Central memory CD4-positive, alpha-beta T cell (primary cell): ENCODE data around the gene ABCC1.

Experiments
- DNase-seq: peaks from one replicate; pipeline ENCODE4 v3.0.0; 2022

ABCC1 gene

DNA sequence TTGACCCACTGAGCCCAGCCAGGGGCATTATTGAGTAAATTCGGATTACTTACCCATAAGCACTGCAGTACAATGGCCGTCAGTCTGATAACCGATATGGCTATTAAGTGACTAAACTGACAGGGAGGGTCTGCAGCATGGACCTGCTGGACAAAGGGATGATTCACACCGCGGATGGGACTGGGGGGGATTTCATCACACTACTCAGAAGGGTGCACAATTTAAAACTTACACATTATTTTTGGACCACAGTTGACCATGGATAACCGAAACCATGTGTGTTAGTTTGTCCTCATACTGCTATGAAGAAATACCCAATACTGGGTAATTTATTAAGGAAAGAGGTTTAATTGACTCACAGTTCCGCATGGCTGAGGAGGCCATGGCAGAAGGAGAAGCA lies 167.4 kb downstream of the ABCC1 start:
- DNase-seq, result no peak

DNA sequence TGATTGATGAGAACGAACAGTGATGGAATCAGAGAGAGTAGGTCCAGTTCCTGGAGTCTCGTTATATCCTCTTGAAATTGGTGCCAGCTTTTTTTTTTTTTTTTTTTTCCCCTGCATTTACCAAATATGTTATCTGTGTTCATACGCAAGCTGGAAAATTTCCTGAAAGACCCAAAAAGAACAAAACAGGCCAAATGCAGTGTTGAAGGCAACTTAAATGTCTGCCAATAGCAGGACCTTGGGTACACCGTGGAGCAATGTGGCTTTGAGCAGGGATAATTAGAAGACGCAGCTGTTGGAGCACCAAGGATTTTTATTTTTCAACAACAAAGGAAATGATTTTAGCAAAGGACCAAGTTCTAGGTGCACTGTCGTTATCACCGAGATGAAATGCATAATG lies 168.9 kb downstream of the ABCC1 start:
- no peak for DNase-seq

DNA sequence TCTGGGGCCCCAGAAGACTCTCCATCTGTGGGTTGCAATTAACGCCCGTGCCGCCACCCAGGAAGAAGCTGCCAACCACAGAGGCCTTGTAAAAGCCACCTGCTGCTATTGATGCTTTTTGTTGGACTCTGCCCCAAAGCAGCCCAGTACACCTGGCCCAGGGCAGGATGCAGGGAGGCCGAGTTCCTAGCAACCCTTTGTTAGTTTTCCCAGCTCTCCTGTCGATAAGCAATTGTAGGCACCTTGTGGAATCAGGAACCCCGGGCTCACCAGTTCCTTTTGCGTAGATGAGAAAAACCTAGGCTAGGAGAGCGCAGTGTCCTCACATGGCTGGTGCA lies 170.6 kb downstream of the ABCC1 start:
- DNase-seq, result no peak

DNA sequence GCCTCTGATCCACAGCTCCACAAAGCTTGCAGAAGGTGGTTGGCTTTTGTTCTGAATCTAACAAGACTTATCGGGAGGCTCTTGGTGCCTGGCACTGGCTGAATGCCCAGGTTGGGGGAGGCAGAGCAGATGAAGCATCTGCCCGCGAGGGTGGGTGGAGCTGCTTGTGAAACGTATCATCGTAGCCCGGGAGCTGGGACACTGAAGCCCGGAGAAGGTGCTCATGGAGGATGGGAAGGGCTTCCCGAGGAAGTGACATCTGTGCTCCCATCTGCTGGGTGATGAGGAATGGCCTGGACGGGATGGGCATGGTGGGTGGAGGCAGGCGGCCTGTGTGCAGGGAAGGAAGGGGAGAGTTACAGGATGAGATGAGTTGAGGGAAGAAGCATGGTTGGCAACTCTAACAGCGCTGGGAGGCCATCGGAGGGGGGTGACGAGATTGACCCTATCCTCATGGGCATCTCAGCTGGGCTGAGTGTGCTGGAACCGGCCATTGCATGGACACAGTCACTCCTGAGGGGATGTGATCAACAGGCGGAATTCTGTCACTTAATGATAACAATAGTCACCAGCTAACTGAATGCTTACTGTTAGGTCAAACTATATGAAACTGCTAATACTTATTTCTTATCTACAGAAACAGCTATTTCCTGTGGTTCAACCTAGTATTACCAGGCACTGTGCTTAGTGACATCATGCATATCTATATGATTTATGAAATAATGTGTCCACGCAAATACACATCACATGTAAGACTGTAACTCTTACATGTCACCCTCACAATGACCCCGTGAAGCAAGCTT lies 171.2 kb downstream of the ABCC1 start:
- no peak for DNase-seq

DNA sequence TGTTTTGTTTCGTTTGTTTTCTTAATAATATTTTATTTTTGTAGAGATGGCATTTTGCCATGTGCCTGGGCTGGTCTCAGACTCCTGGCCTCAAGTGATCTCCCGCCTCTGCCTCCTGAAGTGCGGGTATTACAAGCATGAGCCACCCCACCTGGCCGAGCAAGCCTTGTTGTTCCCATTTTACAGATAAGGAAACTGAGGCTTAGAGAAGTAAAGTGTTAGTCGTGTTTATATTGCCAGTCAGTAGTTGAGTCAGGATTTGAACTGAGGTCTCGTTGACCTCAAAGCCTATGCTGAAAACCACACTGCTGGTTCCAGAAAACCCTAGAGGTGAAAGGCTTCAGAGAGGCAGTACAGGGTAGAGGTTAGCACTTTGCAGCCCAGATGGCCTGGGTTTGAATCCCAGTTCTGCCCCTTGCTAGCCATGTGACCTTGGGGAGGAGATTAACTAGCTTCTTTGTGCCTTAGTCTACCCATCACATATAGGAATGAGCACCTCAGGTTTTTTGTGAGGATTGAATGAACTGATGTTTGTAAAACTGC lies 171.8 kb downstream of the ABCC1 start:
- no peak for DNase-seq

DNA sequence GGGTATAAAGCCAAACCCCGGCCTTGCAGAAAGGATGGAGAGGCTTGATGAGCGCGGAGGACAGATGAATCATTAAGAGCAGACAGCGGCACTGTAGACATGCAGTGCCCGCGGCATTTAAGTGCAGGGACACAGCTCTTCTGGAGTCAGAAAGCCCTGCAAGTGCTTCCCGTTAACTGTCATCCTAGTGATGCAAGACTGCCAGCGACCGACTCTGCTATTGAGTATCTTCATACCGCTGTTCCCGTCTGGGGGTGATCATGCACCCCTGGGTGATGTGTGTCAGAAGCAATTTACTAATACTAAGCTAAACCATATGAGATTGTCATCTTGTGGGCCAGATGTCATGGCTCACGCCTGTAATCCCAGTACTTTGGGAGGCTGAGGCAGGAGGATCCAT lies 172.8 kb downstream of the ABCC1 start:
- DNase-seq, result no peak

DNA sequence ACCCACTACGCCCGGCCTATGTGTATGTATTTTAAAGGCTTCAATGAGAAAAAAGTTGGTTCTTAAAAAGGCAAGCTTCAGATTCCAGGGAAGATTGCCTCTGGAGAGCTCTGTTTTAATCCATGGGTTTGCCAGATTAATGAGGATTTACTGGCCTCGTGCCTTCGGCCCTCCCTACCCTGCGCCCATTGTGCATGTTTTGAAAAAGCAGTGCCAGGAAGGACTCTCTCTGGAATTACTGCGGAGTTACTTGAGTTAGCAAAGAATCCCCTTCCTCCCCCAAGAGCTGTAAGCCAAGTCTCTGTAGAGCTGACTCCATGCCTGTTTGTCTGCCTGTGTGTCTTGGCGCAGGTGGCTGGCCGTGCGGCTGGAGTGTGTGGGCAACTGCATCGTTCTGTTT lies 175.0 kb downstream of the ABCC1 start:
- no peak for DNase-seq

DNA sequence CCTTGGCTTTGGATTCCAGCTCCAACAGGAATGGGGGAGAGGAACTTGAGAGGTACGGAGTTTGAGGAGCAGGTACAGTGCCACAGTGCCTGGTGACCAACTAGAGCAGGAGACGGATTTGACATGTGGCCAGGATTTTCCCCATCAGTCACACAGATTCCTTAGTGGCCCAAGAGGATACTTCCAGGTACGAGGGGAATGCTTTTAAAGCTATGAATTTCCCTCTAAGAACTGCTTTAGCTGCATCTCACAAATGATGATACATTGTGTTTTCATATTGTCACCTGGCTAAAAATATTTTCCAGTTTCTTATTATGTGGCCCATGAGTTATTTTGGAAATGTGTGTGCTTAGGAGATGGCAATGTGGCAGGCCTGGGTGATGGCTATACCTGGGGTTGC lies 175.6 kb downstream of the ABCC1 start:
- no peak for DNase-seq

DNA sequence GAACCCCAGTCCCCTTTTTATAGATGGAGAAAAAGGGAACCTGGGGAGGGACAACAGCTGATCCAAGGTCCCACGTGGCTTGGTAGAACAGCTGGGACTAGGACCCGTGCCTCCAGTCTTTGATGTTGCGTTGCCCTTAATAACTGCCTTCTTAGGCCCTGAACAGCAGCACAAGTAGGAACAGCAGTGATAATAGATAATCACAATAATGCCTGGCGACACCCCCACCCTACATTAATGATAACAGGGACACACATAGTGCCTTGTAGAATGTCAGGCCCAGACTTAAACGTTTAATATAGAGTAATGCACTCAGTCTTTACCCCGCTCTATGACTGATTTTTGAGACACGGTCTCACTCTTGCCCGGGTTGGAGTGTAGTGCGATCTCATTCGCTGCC lies 177.5 kb downstream of the ABCC1 start:
- no peak for DNase-seq

DNA sequence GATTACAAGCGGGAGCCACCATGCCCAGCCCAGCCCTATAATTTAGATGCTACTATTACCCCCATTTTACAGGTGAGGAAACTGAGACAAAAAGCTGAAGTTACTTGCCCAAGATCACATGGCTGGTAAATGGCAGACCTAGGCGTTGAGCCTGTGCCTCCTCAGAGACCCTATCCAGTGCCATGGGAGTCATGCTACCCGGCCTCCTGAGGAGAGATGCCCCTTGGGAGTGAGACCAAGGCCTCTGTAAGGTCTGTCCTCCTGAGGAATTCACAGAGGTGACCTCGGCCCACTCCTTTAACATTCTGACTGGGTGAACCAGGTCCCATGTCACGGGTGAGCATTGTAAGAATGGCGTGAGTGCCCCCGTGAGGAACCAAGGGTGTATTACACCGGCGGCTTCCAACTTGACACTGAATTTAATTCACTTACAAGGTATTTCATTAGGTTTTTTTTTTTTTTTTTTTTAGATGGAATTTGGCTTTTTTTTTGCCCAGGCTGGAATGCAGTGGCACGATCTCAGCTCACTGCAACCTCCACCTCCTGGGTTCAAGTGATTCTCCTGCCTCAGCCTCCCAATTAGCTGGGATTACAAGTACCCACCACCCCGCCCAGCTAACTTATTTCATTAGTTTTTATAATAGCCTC lies 178.2 kb downstream of the ABCC1 start:
- DNase-seq, result peak; percentile 48

DNA sequence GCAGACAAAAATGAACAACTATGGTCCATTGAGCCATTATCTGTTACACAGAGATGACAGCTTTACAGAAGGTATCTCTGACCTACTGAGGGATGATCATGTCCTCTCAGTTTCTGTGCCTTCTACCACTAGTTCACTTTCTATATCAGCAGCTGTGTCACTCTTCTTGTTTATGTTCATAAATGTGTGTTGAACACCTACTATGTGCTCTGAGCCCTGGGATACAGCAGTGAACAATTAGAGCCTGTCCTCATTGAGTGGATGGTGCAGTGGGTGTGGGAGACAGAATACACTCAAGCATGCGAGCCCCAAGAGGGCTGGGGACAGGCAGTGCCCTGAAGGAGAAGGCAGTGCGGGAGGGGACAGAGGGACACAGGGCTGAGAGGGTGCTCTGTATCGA lies 181.8 kb downstream of the ABCC1 start:
- no peak for DNase-seq

DNA sequence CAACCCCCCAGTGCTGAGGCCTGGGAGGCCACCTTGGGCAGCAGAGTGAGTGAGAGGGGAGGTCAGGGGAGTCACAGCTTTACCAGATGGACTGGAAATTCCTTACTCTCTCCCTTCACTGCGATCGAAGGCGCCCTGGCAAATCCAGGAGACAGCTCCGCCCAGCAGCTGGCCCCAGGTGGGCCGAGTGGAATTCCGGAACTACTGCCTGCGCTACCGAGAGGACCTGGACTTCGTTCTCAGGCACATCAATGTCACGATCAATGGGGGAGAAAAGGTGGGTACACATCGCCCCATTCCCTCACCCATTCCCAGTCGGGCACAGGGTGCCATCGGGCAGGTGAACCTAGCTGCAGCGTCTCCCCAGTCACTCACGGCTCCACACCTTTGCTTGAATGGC lies 182.2 kb downstream of the ABCC1 start:
- DNase-seq, result no peak

DNA sequence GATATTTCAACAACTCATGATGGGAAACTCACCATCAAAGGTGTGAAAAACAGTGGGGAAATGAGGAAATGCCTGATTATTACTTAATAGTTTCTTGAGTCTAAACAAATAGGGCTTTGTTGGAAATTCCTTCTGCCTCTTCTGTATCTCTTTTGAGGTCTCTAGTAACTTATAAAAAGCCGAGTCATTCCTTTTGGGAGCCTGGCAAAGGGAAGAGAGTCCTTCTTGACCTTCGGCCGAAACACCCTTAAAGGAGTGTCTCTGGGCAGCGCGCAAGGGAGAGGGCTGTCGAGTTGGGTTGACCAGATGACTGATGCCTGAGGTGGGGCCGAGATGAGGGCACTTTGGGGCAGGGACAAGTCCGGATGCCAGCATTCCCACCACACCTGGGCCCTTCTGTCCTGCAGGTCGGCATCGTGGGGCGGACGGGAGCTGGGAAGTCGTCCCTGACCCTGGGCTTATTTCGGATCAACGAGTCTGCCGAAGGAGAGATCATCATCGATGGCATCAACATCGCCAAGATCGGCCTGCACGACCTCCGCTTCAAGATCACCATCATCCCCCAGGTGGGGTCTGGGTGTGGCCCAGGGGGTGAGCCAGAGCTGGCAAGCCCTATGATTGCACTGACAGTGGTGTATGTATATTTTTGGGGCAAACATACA lies 184.7 kb downstream of the ABCC1 start:
- DNase-seq, result no peak

DNA sequence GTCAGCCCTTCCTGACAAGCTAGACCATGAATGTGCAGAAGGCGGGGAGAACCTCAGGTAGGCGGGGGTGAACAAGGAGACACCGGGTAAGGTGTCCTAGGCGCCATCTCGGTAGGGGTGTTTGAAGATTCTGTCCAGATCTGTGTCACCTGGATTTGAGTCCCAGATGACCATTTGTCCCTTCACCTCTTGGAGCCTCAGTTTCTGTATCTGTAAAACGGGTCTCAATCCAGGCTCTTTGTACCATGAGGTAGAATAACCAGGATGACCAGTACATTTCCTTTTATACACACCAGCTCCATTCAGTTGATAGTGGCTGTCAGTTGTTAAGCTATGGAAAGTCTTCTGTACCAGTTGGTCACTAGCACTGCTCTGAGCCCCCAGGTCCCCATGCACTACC lies 187.2 kb downstream of the ABCC1 start:
- no peak for DNase-seq

DNA sequence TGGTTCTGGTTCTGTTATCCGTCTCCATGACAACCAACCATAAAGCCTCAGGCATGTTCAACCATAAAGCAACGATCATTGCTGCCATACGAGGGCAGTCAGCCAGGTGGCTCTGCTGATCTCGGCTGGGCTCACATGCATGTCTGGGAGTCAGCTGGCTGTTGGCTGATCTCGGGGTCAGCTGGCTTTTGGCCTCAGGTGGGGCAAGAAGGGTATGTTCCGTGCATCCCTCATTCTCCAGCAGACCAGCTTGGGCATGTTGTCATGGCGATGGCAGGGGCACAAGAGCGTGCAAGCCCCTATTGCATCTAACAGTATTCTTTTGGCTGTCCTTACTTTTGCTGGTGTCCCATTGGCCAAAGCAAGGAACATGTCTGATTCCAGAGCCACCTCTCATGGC lies 187.7 kb downstream of the ABCC1 start:
- no peak for DNase-seq

DNA sequence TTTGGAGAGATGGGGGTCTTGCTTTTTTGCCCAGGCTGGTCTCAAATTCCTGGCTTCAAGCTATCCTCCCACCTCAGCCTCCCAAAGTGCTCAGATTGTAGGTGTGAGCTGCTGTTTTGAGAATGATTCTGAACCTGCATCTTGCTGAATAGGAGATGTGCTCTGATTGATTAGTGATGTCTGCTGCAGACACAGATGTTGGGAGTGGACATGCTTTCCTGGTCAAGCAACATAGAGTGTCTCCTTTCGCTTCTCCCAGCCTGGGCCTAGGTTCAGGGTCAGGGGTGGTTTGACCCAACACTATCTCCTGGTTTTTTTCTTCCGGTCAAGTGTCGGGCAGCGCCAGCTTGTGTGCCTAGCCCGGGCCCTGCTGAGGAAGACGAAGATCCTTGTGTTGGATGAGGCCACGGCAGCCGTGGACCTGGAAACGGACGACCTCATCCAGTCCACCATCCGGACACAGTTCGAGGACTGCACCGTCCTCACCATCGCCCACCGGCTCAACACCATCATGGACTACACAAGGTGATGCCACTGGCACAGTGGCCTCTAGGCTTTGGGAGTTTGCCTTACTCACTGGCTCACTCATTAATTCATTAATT lies 188.7 kb downstream of the ABCC1 start:
- DNase-seq, result no peak

DNA sequence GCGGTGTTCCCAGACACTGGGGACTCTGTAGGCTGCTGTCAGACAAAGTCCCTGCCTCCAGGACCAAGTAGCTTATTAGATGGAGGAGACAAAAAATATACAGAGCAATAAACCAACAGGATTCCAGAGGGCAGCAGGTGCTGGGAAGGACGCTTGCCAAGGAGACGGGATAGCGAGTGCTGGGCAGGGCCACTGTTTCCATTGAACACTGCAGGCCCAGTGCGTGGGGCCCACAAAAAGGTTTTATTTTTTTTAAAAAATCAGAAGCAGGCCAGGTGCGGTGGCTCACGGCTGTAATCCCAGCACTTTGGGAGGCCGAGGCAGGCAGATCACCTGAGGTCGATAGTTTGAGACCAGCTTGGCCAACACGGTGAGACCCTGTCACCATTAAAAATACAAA lies 189.6 kb downstream of the ABCC1 start:
- no peak for DNase-seq

DNA sequence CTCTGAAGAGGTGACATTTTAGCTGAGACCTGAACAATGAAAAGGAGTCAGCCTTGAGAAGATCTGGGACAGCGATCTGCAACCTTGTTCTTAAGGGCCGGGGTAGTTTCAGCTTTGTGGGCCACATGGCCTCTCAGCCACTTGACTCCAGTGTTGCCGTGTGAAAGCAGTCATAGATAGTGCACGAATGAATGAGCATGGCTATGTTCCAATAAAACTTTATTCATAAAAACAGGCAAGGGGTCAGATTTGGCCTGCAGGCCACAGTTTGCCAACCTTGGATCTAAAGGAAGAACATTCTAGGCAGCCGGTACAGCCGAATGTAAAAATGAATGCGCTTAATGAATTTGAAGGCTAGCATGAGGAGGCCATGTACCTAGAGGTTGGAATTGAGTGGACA lies 190.4 kb downstream of the ABCC1 start:
- DNase-seq, result no peak

DNA sequence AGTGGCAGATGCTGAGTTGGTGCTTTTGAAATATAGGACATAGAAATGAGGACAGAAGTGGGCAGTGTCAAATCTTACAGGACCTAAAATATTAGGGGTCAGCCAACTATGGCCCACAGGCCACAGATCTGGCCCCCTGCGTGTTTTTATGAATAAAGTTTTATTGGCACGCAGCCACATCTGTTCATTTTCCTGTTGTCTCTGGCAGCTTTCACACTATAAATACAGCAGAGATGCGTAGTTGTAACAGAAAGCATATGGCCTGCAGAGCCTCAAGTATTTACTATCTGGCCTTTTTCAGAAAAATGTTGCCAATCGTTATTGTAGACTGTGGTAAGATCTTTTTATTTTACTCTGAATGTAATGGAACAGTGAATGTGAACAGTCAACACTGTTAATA lies 191.1 kb downstream of the ABCC1 start:
- no peak for DNase-seq

DNA sequence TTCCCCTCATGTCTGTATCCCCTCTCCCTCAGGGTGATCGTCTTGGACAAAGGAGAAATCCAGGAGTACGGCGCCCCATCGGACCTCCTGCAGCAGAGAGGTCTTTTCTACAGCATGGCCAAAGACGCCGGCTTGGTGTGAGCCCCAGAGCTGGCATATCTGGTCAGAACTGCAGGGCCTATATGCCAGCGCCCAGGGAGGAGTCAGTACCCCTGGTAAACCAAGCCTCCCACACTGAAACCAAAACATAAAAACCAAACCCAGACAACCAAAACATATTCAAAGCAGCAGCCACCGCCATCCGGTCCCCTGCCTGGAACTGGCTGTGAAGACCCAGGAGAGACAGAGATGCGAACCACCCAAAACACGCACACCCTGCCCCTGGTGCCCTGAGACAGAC lies 191.7 kb downstream of the ABCC1 start:
- no peak for DNase-seq

DNA sequence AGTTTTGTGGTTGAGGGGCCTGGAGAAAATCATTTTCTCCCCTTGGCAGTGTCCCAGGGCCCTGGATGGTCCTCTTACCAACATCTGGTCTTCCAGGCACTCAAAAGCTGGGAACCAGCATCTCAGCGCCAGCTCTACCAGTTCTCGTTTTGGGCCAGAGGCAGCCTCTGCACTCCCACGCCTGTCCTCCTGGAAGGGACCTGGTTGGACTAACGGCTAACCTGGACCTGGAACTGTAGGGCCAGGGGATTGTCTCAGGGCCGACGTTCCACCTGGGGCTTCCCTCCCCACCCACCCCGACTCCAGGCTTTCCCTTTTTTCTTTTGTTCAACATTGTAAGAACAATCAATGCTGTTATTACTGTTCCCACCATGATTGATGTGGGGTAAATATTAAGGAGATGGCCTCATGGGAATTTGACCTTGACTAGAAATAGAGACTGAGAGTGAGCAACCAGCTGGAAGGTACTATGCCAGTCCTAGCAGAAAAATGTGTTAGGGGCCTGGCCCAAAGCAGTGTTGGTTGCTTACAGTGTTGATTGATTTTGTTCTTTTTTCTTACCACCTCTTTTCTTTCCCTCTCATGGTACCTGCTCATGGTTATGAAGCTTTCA lies 192.5 kb downstream of the ABCC1 start:
- no peak for DNase-seq

DNA sequence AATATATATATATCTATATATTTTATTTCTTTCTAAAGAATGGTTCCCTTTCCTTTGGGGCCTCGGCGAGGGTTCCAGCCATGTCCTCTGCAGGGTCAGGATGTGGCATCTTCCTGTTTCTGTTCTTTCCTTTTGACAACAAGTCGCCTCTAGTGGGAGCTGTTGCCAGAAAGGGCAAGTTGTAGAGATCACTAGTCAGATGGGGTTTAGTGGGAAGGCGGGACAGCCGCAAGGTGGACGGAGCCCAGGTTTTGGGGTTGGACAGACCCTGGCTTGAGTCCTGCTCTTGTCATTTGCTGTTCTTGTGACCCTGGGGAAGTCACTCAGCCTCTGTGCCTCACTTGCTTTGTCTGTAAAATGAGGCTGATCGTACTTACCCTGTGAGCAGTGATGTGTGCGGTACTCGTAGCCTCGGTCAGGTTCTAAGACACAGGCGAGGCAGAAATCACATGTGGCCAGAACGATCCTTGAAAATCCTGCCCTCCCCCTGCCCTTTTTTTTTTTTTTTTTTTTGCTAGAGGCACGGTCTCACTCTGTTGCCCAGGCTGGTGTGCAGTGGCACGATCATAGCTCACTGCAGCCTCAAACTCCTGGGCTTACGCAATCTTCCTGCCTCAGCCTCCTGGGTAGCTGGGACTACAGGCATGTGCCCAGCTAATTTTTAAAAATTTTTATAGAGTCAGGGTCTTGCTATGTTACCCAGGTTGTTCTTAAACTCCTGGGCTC lies 193.8 kb downstream of the ABCC1 start:
- no peak for DNase-seq

DNA sequence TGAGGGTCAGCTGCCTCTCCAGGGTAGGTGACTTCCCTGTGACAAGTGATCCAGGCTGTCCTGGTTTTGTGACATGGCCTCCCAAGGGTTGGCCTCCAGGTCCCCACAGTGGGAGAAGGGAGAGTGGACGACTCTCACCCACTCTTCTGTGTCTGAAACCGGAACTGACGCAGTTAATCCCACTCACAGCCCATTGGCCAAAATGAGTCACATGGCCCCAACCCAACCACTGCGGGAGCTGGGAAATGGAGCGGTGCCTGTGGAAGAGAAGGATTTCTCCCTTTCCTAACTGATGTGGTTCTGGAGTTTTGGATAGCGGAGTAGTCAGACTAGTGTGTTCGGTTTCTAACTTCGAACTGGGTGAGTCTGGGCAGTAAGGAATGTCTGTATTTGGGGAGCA lies 194.5 kb downstream of the ABCC1 start:
- DNase-seq, result no peak
